ENCODE results near the gene PIGZ.

The PIGZ gene

GRCh38 chr3:196901768-196902167, 66.9 kb downstream of the PIGZ start:
- no peak for DNase-seq

All from T-helper 2 cell (primary cell).